B cell (primary cell): ENCODE data around the gene STEEP1. TPM values are rescaled to one million over a fixed set of nuclear protein-coding genes. Genes with fewer than 3 reads are reported as not detected.
A peak's percentile ranks its signal among the peaks of the same experiment; 100 is the strongest.
"Not testable (repeated sequence)": the region's sequence is repeated elsewhere in the genome, so short reads cannot be mapped to it uniquely, and the experiment has no call there.

ENCODE experiments used
- ATAC-seq: fragments of 200-7000 bp; cut with Tn5 transposase; one replicate; pipeline ENCODE4 v1.10.0; 2021; ENCODE audit warnings: low read depth, mild to moderate bottlenecking, moderate number of reproducible peaks, moderate library complexity
- CTCF ChIA-PET: fragments of 350-600 bp; sonication (Branson Sonifier 250); formaldehyde crosslinking; loops from one replicate; lab custom pipeline; 2021; ENCODE audit warnings: antibody characterized with exemption, inconsistent platforms; lab: Charles Lee
- POLR2A ChIA-PET: fragments of 350-600 bp; sonication (Branson Sonifier 250); formaldehyde crosslinking; loops from one replicate; lab custom pipeline; 2021; ENCODE audit warnings: antibody characterized with exemption; lab: Charles Lee
- DNase-seq: peaks from one replicate; pipeline ENCODE4 v3.0.0; 2013
- H2AFZ ChIP-seq: 2 replicates; pipeline ENCODE4 v1.6.1; 2012; ENCODE audit warnings: mild to moderate bottlenecking, low read depth, low read length; ENCODE audit not compliant: insufficient read depth, poor library complexity, severe bottlenecking
- H3K27ac ChIP-seq, 2 donors: 1 replicate in 1 of 2; 2 replicates in 1 of 2; pipeline ENCODE4 v1.5.1; 2012 to 2013; ENCODE audit warnings: low read length in 2 of 2, mild to moderate bottlenecking in 2 of 2, moderate library complexity in 1 of 2
- H3K27me3 ChIP-seq, 4 experiments: fragments of 200-600 bp in 1 of 4; sonication (generic) in 1 of 4; replicated peaks in 1 of 4; 1 replicate in 2 of 4; 2 replicates in 2 of 4; pipeline versions ENCODE4 v1.6.1 to v1.7.0; 2013 to 2016; ENCODE audit warnings: low read length in 3 of 4, mild to moderate bottlenecking in 2 of 4, mixed read lengths in 1 of 4, moderate library complexity in 1 of 4; ENCODE audit not compliant: insufficient read depth in 4 of 4, control insufficient read depth in 3 of 4; ENCODE audit errors: control extremely low read depth in 1 of 4
- H3K36me3 ChIP-seq, 2 experiments: replicated peaks in 1 of 2; 1 replicate in 1 of 2; 2 replicates in 1 of 2; pipeline versions ENCODE4 v1.6.1 to v1.7.1; 2013; ENCODE audit warnings: low read length in 1 of 2; ENCODE audit not compliant: insufficient read depth in 2 of 2, control insufficient read depth in 1 of 2; ENCODE audit errors: control extremely low read depth in 1 of 2, extremely low read depth in 1 of 2
- H3K4me1 ChIP-seq, 2 donors: fragments of 200-600 bp in 1 of 2; sonication (generic) in 1 of 2; 1 replicate in 1 of 2; 2 replicates in 1 of 2; pipeline versions ENCODE4 v1.5.1 to v1.6.1; 2013 to 2017; ENCODE audit warnings: low read length in 2 of 2; ENCODE audit not compliant: control insufficient read depth in 2 of 2, insufficient read depth in 2 of 2
- H3K4me2 ChIP-seq: replicated peaks from 2 replicates; pipeline ENCODE3; 2012; ENCODE audit warnings: mild to moderate bottlenecking, low read depth, low read length; ENCODE audit not compliant: poor library complexity, severe bottlenecking
- H3K4me3 ChIP-seq, 5 experiments: fragments of 200-600 bp in 1 of 5; sonication (generic) in 1 of 5; 1 replicate in 3 of 5; 2 replicates in 2 of 5; pipeline versions ENCODE4 v1.5.1 to v1.7.0; 2011 to 2016; ENCODE audit warnings: low read length in 4 of 5, mild to moderate bottlenecking in 4 of 5, low read depth in 2 of 5, control low read depth in 1 of 5, moderate library complexity in 1 of 5; ENCODE audit not compliant: insufficient read depth in 1 of 5; ENCODE audit errors: control extremely low read depth in 1 of 5, extremely low read depth in 1 of 5
- H3K79me2 ChIP-seq: fragments of 200-600 bp; sonication (generic); one replicate; pipeline ENCODE4 v1.6.0; 2016; ENCODE audit warnings: low read length; ENCODE audit not compliant: control insufficient read depth, insufficient read depth
- H3K9ac ChIP-seq: fragments of 200-600 bp; sonication (generic); 2 replicates; pipeline ENCODE4 v1.6.1; 2017; ENCODE audit warnings: mild to moderate bottlenecking, low read length, moderate library complexity
- H3K9me3 ChIP-seq, 3 donors: one replicate each; pipeline versions ENCODE4 v1.6.1 to v1.7.1; 2013; ENCODE audit warnings: low read length in 2 of 3; ENCODE audit not compliant: control insufficient read depth in 2 of 3, insufficient read depth in 1 of 3; ENCODE audit errors: control extremely low read depth in 1 of 3
- H4K20me1 ChIP-seq: 2 replicates; pipeline ENCODE4 v1.6.0; 2012; ENCODE audit warnings: mild to moderate bottlenecking, low read length; ENCODE audit not compliant: insufficient read depth, control insufficient read depth, poor library complexity, severe bottlenecking
- H3K27ac Mint-ChIP-seq: one replicate; pipeline ENCODE4 v1.8.0; 2021; ENCODE audit warnings: mixed read lengths
- H3K27me3 Mint-ChIP-seq: one replicate; pipeline ENCODE4 v1.8.0; 2021; ENCODE audit warnings: mixed read lengths
- H3K4me1 Mint-ChIP-seq: one replicate; pipeline ENCODE4 v1.8.0; 2021; ENCODE audit warnings: mixed read lengths
- H3K4me3 Mint-ChIP-seq: one replicate; pipeline ENCODE4 v1.8.0; 2021; ENCODE audit warnings: mixed read lengths
- H3K9me3 Mint-ChIP-seq: one replicate; pipeline ENCODE4 v1.8.0; 2022; ENCODE audit warnings: mixed read lengths; ENCODE audit not compliant: insufficient read depth
- EZH2 ChIP-seq: IDR thresholded peaks from 2 replicates; pipeline ENCODE4 v1.6.1; 2012; ENCODE audit warnings: borderline replicate concordance, low read depth, mild to moderate bottlenecking, moderate library complexity, low read length; ENCODE audit not compliant: insufficient read depth, poor library complexity, severe bottlenecking
- WGBS: methylation state at CpG from one replicate; pipeline ENCODE4 v1.1.5; 2013; ENCODE audit warnings: missing lambda C conversion rate; ENCODE audit not compliant: insufficient coverage; 5-methylcytosine and 5-hydroxymethylcytosine counted together
- intact Hi-C: fragments of 100-400 bp; cut with micrococcal nuclease; formaldehyde crosslinking; loops from one replicate; pipeline ENCODE4 v1.10.0; 2022
- polyA plus RNA-seq: library from polyadenylated mRNA; depleted of rRNA; stranded (reverse); fragments of >200 nt; gene quantifications from 2 replicates; pipeline ENCODE4 v1.2.3, GENCODE V29; 2012
- total RNA-seq, 2 donors: library from RNA; stranded (reverse); fragments of 120-200 nt in 1 of 2; gene quantifications; 1 replicate in 1 of 2; 2 replicates in 1 of 2; pipeline versions ENCODE4 v1.2.3 to v1.2.4, GENCODE V29; 2013 to 2022
- TF ChIP-seq, protein P1 (sequence below): fragments of 200-600 bp; IDR thresholded peaks from one replicate; pipeline ENCODE4 v1.8.0; 2022; ENCODE audit warnings: antibody characterized with exemption, mild to moderate bottlenecking

STEEP1 gene
- total and polyA plus RNA-seq, 2 donors (not counting 1 experiment from before 2014, with no cell fraction given), result 12.0 to 27.6 TPM

DNA sequence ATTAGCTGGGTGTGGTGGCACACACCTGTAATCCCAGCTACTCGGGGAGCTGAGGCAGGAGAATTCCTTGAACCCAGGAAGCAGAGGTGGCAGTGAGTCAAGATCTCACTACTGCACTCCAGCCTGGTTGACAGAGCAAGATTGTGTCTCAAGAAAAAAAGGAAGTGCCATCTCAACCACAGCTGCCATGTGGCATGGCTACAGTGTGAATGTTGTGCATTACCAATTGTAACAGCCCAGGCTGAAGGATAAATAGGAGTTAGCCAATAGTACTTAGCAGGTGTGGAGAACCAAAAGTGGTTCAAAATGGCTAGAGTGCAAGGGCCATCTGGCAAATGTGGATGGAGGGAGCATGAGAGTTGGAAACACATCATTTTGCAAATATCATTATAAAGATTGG, 68.0 kb downstream of the STEEP1 start:
- Histone ChIP-seq H3K27ac (no peak overlapping the region), H3K27me3 (no peaks in the 10 kb centered on the region), H3K9ac (no peak overlapping the region), H3K9me3 (no peaks in the 10 kb centered on the region), H3K4me2 (no peak overlapping the region), H3K4me3 (no peak overlapping the region), H4K20me1 (no peaks in the 10 kb centered on the region), H3K4me1 (peaks cover 17 to 31% of the 10 kb centered on the region in 2 donors), H3K36me3 (no peaks in the 10 kb centered on the region), H2AFZ (no peak overlapping the region), H3K79me2 (no peaks in the 10 kb centered on the region)
- Mint-ChIP-seq H3K27ac (no peak overlapping the region), H3K4me1 (peaks cover 18% of the 10 kb centered on the region), H3K9me3 (no peaks in the 10 kb centered on the region), H3K4me3 (no peak overlapping the region), H3K27me3 (no peaks in the 10 kb centered on the region)
- TF ChIP-seq EZH2, result no peak
- TF ChIP-seq, protein P1, sequence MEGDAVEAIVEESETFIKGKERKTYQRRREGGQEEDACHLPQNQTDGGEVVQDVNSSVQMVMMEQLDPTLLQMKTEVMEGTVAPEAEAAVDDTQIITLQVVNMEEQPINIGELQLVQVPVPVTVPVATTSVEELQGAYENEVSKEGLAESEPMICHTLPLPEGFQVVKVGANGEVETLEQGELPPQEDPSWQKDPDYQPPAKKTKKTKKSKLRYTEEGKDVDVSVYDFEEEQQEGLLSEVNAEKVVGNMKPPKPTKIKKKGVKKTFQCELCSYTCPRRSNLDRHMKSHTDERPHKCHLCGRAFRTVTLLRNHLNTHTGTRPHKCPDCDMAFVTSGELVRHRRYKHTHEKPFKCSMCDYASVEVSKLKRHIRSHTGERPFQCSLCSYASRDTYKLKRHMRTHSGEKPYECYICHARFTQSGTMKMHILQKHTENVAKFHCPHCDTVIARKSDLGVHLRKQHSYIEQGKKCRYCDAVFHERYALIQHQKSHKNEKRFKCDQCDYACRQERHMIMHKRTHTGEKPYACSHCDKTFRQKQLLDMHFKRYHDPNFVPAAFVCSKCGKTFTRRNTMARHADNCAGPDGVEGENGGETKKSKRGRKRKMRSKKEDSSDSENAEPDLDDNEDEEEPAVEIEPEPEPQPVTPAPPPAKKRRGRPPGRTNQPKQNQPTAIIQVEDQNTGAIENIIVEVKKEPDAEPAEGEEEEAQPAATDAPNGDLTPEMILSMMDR, result no peak
- ChIA-PET POLR2A (no interaction called here), CTCF (interaction anchor here (1.4 kb wide), 1 partner anchor 14 kb away, joined by 3 read pairs; no protein-coding TSS in a partner anchor)
- intact Hi-C loops, result no loop called here
- no CpG with 5 or more reads among the region's 1 CpG for WGBS
- peak; percentile 45 for ATAC-seq
- peak; percentile 28 for DNase-seq

- intact Hi-C loops, result no loop called here
- ATAC-seq, result no peak
- H3K4me1 Mint-ChIP-seq, result peaks cover 16% of the 10 kb centered on the region
- no peaks in the 10 kb centered on the region for H3K27me3 Mint-ChIP-seq
- ChIA-PET POLR2A (interaction anchor here (0.5 kb wide), 1 partner anchor 89 kb away, joined by 3 read pairs; no protein-coding TSS in a partner anchor), CTCF (interaction anchor here (1.4 kb wide), 1 partner anchor 16 kb away, joined by 3 read pairs; no protein-coding TSS in a partner anchor)
- Histone ChIP-seq H4K20me1 (no peaks in the 10 kb centered on the region), H3K79me2 (no peaks in the 10 kb centered on the region), H3K36me3 (no peaks in the 10 kb centered on the region), H3K9me3 (no peaks in the 10 kb centered on the region), H3K4me3 (no peak overlapping the region), H2AFZ (peak overlapping the region; percentile 58), H3K4me1 (peaks cover 17 to 25% of the 10 kb centered on the region in 2 donors), H3K27me3 (no peaks in the 10 kb centered on the region), H3K27ac (peak overlapping the region; percentile 12 to 16), H3K4me2 (peak overlapping the region; percentile 11), H3K9ac (no peak overlapping the region)
- H3K9me3 Mint-ChIP-seq, result no peaks in the 10 kb centered on the region
- 90% methylated on average over 2 of the region's 10 CpGs for WGBS
- no peak for DNase-seq
- no peak for TF ChIP-seq EZH2
- H3K27ac Mint-ChIP-seq, result peak overlapping the region; percentile 56
- no peak overlapping the region for H3K4me3 Mint-ChIP-seq
Observed at GRCh38 chrX:119495734-119496726, 69.2 kb downstream of the STEEP1 start.

- intact Hi-C loops, H3K27me3 ChIP-seq, H3K9me3 Mint-ChIP-seq, H3K9me3 ChIP-seq, H3K79me2 ChIP-seq, H2AFZ ChIP-seq, H3K4me2 ChIP-seq, H4K20me1 ChIP-seq, H3K4me3 ChIP-seq, H3K27ac Mint-ChIP-seq, H3K27me3 Mint-ChIP-seq, H3K36me3 ChIP-seq, H3K4me3 Mint-ChIP-seq, H3K27ac ChIP-seq, DNase-seq, ATAC-seq, H3K9ac ChIP-seq: not testable (repeated sequence)
- peaks cover 13% of the 10 kb centered on the region for H3K4me1 Mint-ChIP-seq
- H3K4me1 ChIP-seq, result peaks cover 17 to 20% of the 10 kb centered on the region in 2 donors
- no CpG with 5 or more reads among the region's 10 CpGs for WGBS
- CTCF ChIA-PET, result interaction anchor here (0.9 to 2.2 kb wide), 3 partner anchors 10 to 236 kb away, joined by 5 to 8 read pairs (median 8); no protein-coding TSS in a partner anchor
- POLR2A ChIA-PET, result interaction anchor here (0.6 kb wide), 1 partner anchor 249 kb away, joined by 4 read pairs; no protein-coding TSS in a partner anchor
Observed at GRCh38 chrX:119493851-119494495, 71.2 kb downstream of the STEEP1 start.
